GM12878 (cell line): Measurements from ENCODE around the gene CTSD. TPM values are rescaled to one million over a fixed set of nuclear protein-coding genes. Genes with fewer than 3 reads are reported as not detected.

Experiments
- ATAC-seq: fragments of 200-7000 bp; cut with Tn5 transposase; 3 replicates; pipeline ENCODE4 v1.9.1; 2020; ENCODE audit warnings: mild to moderate bottlenecking, moderate library complexity
- BruUV-seq: library from RNA; stranded (reverse); fragments of 400-500 nt; replicated peaks from 2 replicates; lab custom pipeline; 2021; lab: Mats Ljungman, UMichigan
- CTCF ChIA-PET: fragments of 300-600 bp; sonication (Branson Sonifier 250); formaldehyde crosslinking; extraction: SDS; loops from one replicate; lab custom pipeline; 2021; ENCODE audit warnings: inconsistent platforms; lab: Yijun Ruan, JAX
- POLR2A ChIA-PET: fragments of 350-600 bp; formaldehyde crosslinking; extraction: SDS; loops from one replicate; lab custom pipeline; 2021; ENCODE audit warnings: inconsistent platforms; lab: Charles Lee
- RAD21 ChIA-PET: fragments of 300-600 bp; sonication (Branson Sonifier 250); formaldehyde crosslinking; loops from one replicate; lab custom pipeline; 2023; ENCODE audit warnings: antibody characterized with exemption; ENCODE audit not compliant: unreplicated experiment; lab: Charles Lee
- SMC1A ChIA-PET: fragments of 300-600 bp; sonication (Branson Sonifier 250); formaldehyde crosslinking; loops from one replicate; lab custom pipeline; 2023; ENCODE audit not compliant: unreplicated experiment, uncharacterized antibody; lab: Charles Lee
- DNase-seq: peaks from one replicate; pipeline ENCODE4 v3.0.0-alpha.2; 2011; ENCODE audit warnings: low read depth, low spot score
- FAIRE-seq: peaks from 3 replicates; lab custom pipeline; 2011; peaks lifted over from hg19 to GRCh38; lab: Jason Lieb, UNC
- H2AFZ ChIP-seq: 2 replicates; pipeline ENCODE4 v1.6.0; 2011; ENCODE audit warnings: low read depth, low read length, control low read depth; ENCODE audit not compliant: control insufficient read depth
- H3K27ac ChIP-seq: 2 replicates; pipeline ENCODE4 v1.5.1; 2011; ENCODE audit warnings: control low read depth; ENCODE audit not compliant: control insufficient read depth, insufficient read depth
- H3K27me3 ChIP-seq, 2 experiments: replicated peaks in 1 of 2; 2 replicates each; pipeline versions ENCODE4 v1.6.0 to v1.6.1; 2011; ENCODE audit warnings: low read length in 1 of 2; ENCODE audit not compliant: control insufficient read depth in 2 of 2, insufficient read depth in 2 of 2
- H3K36me3 ChIP-seq, 2 experiments: 2 replicates each; pipeline ENCODE4 v1.5.1; 2011; ENCODE audit warnings: low read length in 1 of 2; ENCODE audit not compliant: control insufficient read depth in 2 of 2, insufficient read depth in 2 of 2
- H3K4me1 ChIP-seq: 2 replicates; pipeline ENCODE4 v1.6.1; 2011; ENCODE audit warnings: mild to moderate bottlenecking, low read length, moderate library complexity, mixed read lengths; ENCODE audit not compliant: control insufficient read depth, insufficient read depth
- H3K4me2 ChIP-seq: 2 replicates; pipeline ENCODE4 v1.6.0; 2011; ENCODE audit warnings: control low read depth; ENCODE audit not compliant: control insufficient read depth, insufficient read depth
- H3K4me3 ChIP-seq: fragments of 200-600 bp; sonication (generic); 2 replicates; pipeline ENCODE4 v1.5.1; 2016
- H3K79me2 ChIP-seq: 2 replicates; pipeline ENCODE4 v1.6.0; 2011; ENCODE audit warnings: low read length; ENCODE audit not compliant: control insufficient read depth, insufficient read depth
- H3K9ac ChIP-seq: 2 replicates; pipeline ENCODE4 v1.8.0; 2011; ENCODE audit warnings: low read length, control low read depth, mixed read lengths; ENCODE audit not compliant: control insufficient read depth, insufficient read depth
- H3K9me3 ChIP-seq: replicated peaks from 3 replicates; pipeline ENCODE4 v1.5.1; 2011; ENCODE audit warnings: mild to moderate bottlenecking, low read length; ENCODE audit not compliant: control insufficient read depth, insufficient read depth
- H4K20me1 ChIP-seq: 2 replicates; pipeline ENCODE4 v1.6.0; 2011; ENCODE audit not compliant: control insufficient read depth, insufficient read depth
- ATF7 ChIP-seq: fragments of 450-650 bp; IDR thresholded peaks from 2 replicates; pipeline ENCODE4 v1.6.1; 2016; ENCODE audit warnings: low read depth, mild to moderate bottlenecking
- CBFB ChIP-seq: IDR thresholded peaks from 2 replicates; pipeline ENCODE4 v1.6.1; 2016; ENCODE audit warnings: antibody characterized with exemption, low read depth
- CHD2 ChIP-seq: IDR thresholded peaks from 2 replicates; pipeline ENCODE4 v1.6.1; 2011; ENCODE audit warnings: low read depth, low read length, improper control_type of control experiment, borderline replicate concordance
- EGR1 ChIP-seq, 2 experiments: IDR thresholded peaks; 1 replicate in 1 of 2; 2 replicates in 1 of 2; pipeline ENCODE4 v1.6.1; 2011 to 2012; ENCODE audit warnings: low read depth in 2 of 2, low read length in 2 of 2, borderline replicate concordance in 1 of 2, mild to moderate bottlenecking in 1 of 2, moderate library complexity in 1 of 2
- FOXM1 ChIP-seq: IDR thresholded peaks from 2 replicates; pipeline ENCODE4 v1.6.1; 2012; ENCODE audit warnings: low read depth, mild to moderate bottlenecking, inconsistent platforms, low read length, moderate library complexity
- MEF2A ChIP-seq: IDR thresholded peaks from 2 replicates; pipeline ENCODE4 v1.6.1; 2011; ENCODE audit warnings: low read depth, mild to moderate bottlenecking, low read length, moderate library complexity; ENCODE audit not compliant: insufficient read depth
- MXI1 ChIP-seq: fragments of 150-350 bp; IDR thresholded peaks from 2 replicates; pipeline ENCODE4 v1.6.1; 2011; ENCODE audit warnings: low read depth, mild to moderate bottlenecking, inconsistent platforms, low read length, improper control_type of control experiment
- MYC ChIP-seq: IDR thresholded peaks from 2 replicates; pipeline ENCODE4 v1.6.1; 2011; ENCODE audit warnings: mild to moderate bottlenecking, low read length, moderate library complexity, inconsistent platforms; ENCODE audit not compliant: insufficient read depth, insufficient replicate concordance, insufficient read length, severe bottlenecking
- NBN ChIP-seq: fragments of 450-650 bp; IDR thresholded peaks from 2 replicates; pipeline ENCODE4 v1.6.1; 2016
- NFXL1 ChIP-seq: fragments of 450-650 bp; IDR thresholded peaks from 2 replicates; pipeline ENCODE4 v1.6.1; 2017; ENCODE audit warnings: antibody characterized with exemption, mild to moderate bottlenecking, borderline replicate concordance
- RELA ChIP-seq: fragments of 450-650 bp; IDR thresholded peaks from 2 replicates; pipeline ENCODE4 v1.8.0; 2014; ENCODE audit warnings: borderline replicate concordance; ENCODE audit not compliant: partially characterized antibody
- SIN3A ChIP-seq: IDR thresholded peaks from 2 replicates; pipeline ENCODE4 v1.6.1; 2012; ENCODE audit warnings: low read depth, low read length, improper control_type of control experiment
- SMC3 ChIP-seq: IDR thresholded peaks from 2 replicates; pipeline ENCODE4 v1.6.1; 2011; ENCODE audit warnings: low read length, improper control_type of control experiment, borderline replicate concordance
- TAF1 ChIP-seq: IDR thresholded peaks from 2 replicates; pipeline ENCODE4 v1.6.1; 2011; ENCODE audit warnings: mild to moderate bottlenecking, low read depth, low read length, borderline replicate concordance
- USF1 ChIP-seq: IDR thresholded peaks from 2 replicates; pipeline ENCODE4 v1.6.1; 2011; ENCODE audit warnings: borderline replicate concordance, low read depth, mild to moderate bottlenecking, moderate library complexity, mixed read lengths, low read length; ENCODE audit not compliant: insufficient read depth; ENCODE audit errors: extremely low read length
- WRNIP1 ChIP-seq: IDR thresholded peaks from 2 replicates; pipeline ENCODE4 v1.6.1; 2011; ENCODE audit warnings: low read depth, low read length, improper control_type of control experiment, borderline replicate concordance
- ZNF622 ChIP-seq: fragments of 450-650 bp; IDR thresholded peaks from 2 replicates; pipeline ENCODE4 v1.6.1; 2017; ENCODE audit warnings: mild to moderate bottlenecking, inconsistent platforms
- WGBS: methylation state at CpG from one replicate; pipeline ENCODE4 v1.1.6; 2016; ENCODE audit warnings: low lambda C conversion rate; ENCODE audit not compliant: insufficient replicate concordance, insufficient coverage; ENCODE audit errors: missing lambda C conversion rate; 5-methylcytosine and 5-hydroxymethylcytosine counted together
- in situ Hi-C: fragments of 300-500 bp; cut with MboI; formaldehyde crosslinking; loops from 9 replicates; pipeline ENCODE4 v1.14.3; 2018; ENCODE audit warnings: mixed read lengths
- intact Hi-C: fragments of 100-400 bp; cut with micrococcal nuclease; formaldehyde crosslinking; loops from one replicate; pipeline ENCODE4 v1.14.2; 2022; ENCODE audit not compliant: unreplicated experiment
- polyA plus RNA-seq, 11 experiments: library from polyadenylated mRNA; depleted of rRNA in 4 of 11; unstranded in 6 of 11; stranded (reverse) in 5 of 11; fragments of >200 nt; fragmentation: Nextera tagmentation in 4 of 11; fragmentation: Illumina TruSeq in 1 of 11; extraction: Ambion mirVana in 4 of 11; extraction: Trizol in 1 of 11; gene quantifications; 1 replicate in 1 of 11; 2 replicates in 10 of 11; pipeline versions ENCODE4 v1.2.1 to v1.2.3, GENCODE V29; 2011 to 2016; ENCODE audit warnings: inconsistent platforms in 2 of 11, missing spikeins in 2 of 11, low read depth in 1 of 11
- total RNA-seq, 4 experiments: library from RNA; depleted of rRNA in 3 of 4; stranded (reverse); fragments of >200 nt in 3 of 4; fragmentation: Illumina TruSeq in 1 of 4; extraction: Trizol in 1 of 4; gene quantifications; 2 replicates each; pipeline versions ENCODE4 v1.2.1 to v1.2.3, GENCODE V29; 2013 to 2021
- TF ChIP-seq, protein P1 (sequence below), 3 experiments: IDR thresholded peaks in 2 of 3; conservative IDR thresholded peaks in 1 of 3; 2 replicates each; pipeline ENCODE4 v1.5.1; 2011; ENCODE audit warnings: low read depth in 3 of 3, low read length in 3 of 3, mild to moderate bottlenecking in 3 of 3, control low read depth in 2 of 3, moderate library complexity in 2 of 3, inconsistent platforms in 1 of 3, mixed read lengths in 1 of 3; ENCODE audit not compliant: control insufficient read depth in 2 of 3, insufficient read depth in 1 of 3; ENCODE audit errors: extremely low read depth in 1 of 3
- TF ChIP-seq, protein P2 (sequence below): fragments of 450-650 bp; IDR thresholded peaks from 2 replicates; pipeline ENCODE4 v1.6.1; 2016; ENCODE audit warnings: mild to moderate bottlenecking

Gene CTSD
- total and polyA plus RNA-seq, 10 of the 15 experiments (the other 5 are each of a cell fraction or from before 2014, with no cell fraction given): 0.42 to 54.6 (median 25.0) TPM

DNA sequence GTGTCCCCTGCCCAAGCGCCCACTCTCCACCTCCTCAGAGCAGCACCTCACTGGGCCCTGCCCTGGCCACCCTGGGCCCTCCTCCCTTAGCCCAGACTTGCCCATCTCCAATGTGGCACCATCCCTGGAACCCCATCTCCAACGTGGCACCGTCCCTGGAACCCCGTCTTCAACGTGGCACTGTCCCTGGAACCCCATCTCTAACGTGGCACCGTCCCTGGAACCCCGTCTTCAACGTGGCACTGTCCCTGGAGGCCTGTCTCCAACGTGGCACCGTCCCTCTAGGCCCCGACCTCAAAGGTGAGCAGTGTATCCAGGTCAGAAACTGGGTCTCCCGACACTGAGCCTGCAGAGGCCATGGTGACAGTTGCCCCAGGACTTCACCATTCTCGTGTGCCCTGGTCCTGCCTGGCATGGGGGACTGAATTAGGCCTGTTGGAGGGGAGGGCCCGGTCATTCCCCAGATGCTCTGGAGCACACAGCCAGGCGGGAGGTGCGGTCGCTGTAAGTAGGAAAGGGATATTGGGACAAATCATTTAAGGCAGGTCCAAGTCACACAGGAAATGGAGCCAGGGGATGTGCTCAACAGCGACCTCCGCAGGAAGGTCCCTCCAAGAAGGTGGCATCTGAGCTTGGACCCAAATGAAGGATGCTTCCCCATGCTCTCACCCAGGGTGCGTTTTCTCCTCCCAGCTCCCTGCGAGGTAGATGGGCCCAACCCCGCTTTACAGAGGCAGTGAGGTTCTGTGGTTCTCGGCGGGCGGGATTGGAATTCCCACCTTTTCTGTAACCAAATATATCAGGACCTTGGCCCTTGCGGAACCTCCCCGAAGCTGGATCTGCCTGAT lies 2.4 kb upstream of the CTSD start:
- peaks cover 2% of the 10 kb centered on the region for H3K79me2 ChIP-seq
- peaks cover 16% of the 10 kb centered on the region for H3K4me1 ChIP-seq
- no peaks in the 10 kb centered on the region for H3K36me3 ChIP-seq
- no peak for FAIRE-seq
- intact Hi-C loops: no loop called here
- POLR2A ChIA-PET: no interaction called here
- BruUV-seq: no TSS peak
- ATAC-seq: no peak
- no peak for DNase-seq
- no peak overlapping the region for H3K4me2 ChIP-seq
- WGBS: 77% methylated on average over 28 of the region's 28 CpGs
- no peak overlapping the region for H3K4me3 ChIP-seq
- CTCF ChIA-PET: interaction anchor here (0.7 to 1.2 kb wide), 3 partner anchors 15 to 114 kb away, joined by 3 to 4 read pairs (median 4); no protein-coding TSS in a partner anchor
- no peaks in the 10 kb centered on the region; the same call in 1 of the 2 replicates for H4K20me1 ChIP-seq
- H3K9ac ChIP-seq: no peak overlapping the region
- H3K27me3 ChIP-seq: no peaks in the 10 kb centered on the region
- RAD21 ChIA-PET: no interaction called here
- H3K9me3 ChIP-seq: no peaks in the 10 kb centered on the region
- no peak overlapping the region for H3K27ac ChIP-seq
- SMC1A ChIA-PET: no interaction called here
- no peak overlapping the region for H2AFZ ChIP-seq
- in situ Hi-C loops: no loop called here
- TF ChIP-seq ZNF622 (no peak), SIN3A (no peak), USF1 (no peak), MEF2A (no peak), ATF7 (no peak), CHD2 (no peak), WRNIP1 (no peak), CBFB (no peak), TAF1 (no peak), RELA (no peak), MXI1 (no peak), EGR1 (IDR thresholded peaks at IDR 0.05; ENCODE audit: borderline replicate concordance in 1 of 2, low read depth in 2 of 2, low read length in 2 of 2) (no peak), NBN (no peak), FOXM1 (no peak), MYC (no peak), NFXL1 (no peak), SMC3 (no peak)
- TF ChIP-seq, protein P1, sequence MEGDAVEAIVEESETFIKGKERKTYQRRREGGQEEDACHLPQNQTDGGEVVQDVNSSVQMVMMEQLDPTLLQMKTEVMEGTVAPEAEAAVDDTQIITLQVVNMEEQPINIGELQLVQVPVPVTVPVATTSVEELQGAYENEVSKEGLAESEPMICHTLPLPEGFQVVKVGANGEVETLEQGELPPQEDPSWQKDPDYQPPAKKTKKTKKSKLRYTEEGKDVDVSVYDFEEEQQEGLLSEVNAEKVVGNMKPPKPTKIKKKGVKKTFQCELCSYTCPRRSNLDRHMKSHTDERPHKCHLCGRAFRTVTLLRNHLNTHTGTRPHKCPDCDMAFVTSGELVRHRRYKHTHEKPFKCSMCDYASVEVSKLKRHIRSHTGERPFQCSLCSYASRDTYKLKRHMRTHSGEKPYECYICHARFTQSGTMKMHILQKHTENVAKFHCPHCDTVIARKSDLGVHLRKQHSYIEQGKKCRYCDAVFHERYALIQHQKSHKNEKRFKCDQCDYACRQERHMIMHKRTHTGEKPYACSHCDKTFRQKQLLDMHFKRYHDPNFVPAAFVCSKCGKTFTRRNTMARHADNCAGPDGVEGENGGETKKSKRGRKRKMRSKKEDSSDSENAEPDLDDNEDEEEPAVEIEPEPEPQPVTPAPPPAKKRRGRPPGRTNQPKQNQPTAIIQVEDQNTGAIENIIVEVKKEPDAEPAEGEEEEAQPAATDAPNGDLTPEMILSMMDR (IDR thresholded peaks at IDR 0.05 in 2 of 3, conservative IDR thresholded peaks at IDR 0.05 in 1 of 3; ENCODE audit: control insufficient read depth in 2 of 3, extremely low read depth in 1 of 3, insufficient read depth in 1 of 3, low read depth in 3 of 3, low read length in 3 of 3): no peak
- TF ChIP-seq, protein P2, sequence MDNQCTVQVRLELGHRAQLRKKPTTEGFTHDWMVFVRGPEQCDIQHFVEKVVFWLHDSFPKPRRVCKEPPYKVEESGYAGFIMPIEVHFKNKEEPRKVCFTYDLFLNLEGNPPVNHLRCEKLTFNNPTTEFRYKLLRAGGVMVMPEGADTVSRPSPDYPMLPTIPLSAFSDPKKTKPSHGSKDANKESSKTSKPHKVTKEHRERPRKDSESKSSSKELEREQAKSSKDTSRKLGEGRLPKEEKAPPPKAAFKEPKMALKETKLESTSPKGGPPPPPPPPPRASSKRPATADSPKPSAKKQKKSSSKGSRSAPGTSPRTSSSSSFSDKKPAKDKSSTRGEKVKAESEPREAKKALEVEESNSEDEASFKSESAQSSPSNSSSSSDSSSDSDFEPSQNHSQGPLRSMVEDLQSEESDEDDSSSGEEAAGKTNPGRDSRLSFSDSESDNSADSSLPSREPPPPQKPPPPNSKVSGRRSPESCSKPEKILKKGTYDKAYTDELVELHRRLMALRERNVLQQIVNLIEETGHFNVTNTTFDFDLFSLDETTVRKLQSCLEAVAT: no peak
